Osteoblast (primary cell): Measurements from ENCODE around the gene TMEM229B. TPM values are rescaled to one million over a fixed set of nuclear protein-coding genes. Genes with fewer than 3 reads are reported as not detected.

ENCODE experiments used
- DNase-seq: peaks from one replicate; pipeline ENCODE4 v3.0.0; 2011; ENCODE audit warnings: low spot score, mixed read lengths; ENCODE audit not compliant: insufficient read length; ENCODE audit errors: missing footprints
- H2AFZ ChIP-seq: 2 replicates; pipeline ENCODE4 v1.6.0; 2011; ENCODE audit warnings: mild to moderate bottlenecking, low read length
- H3K27ac ChIP-seq: 2 replicates; pipeline ENCODE4 v1.5.1; 2011; ENCODE audit warnings: mild to moderate bottlenecking, low read depth, low read length, moderate library complexity
- H3K27me3 ChIP-seq: 2 replicates; pipeline ENCODE4 v1.6.0; 2012; ENCODE audit warnings: mild to moderate bottlenecking, control low read depth, inconsistent platforms, low read length, moderate library complexity; ENCODE audit not compliant: insufficient read depth
- H3K36me3 ChIP-seq: 2 replicates; pipeline ENCODE4 v1.5.1; 2011; ENCODE audit warnings: mild to moderate bottlenecking, low read length, control low read depth, moderate library complexity; ENCODE audit not compliant: insufficient read depth
- H3K4me1 ChIP-seq: 2 replicates; pipeline ENCODE4 v1.5.1; 2011; ENCODE audit warnings: mild to moderate bottlenecking, low read length, control low read depth, moderate library complexity; ENCODE audit not compliant: insufficient read depth
- H3K4me2 ChIP-seq: 2 replicates; pipeline ENCODE4 v1.6.0; 2011; ENCODE audit warnings: mild to moderate bottlenecking, low read length; ENCODE audit not compliant: insufficient read depth
- H3K4me3 ChIP-seq: fragments of 200-600 bp; sonication (generic); 3 replicates; pipeline ENCODE4 v1.5.1; 2012; ENCODE audit warnings: mild to moderate bottlenecking, low read length, inconsistent platforms; ENCODE audit not compliant: insufficient read depth
- H3K79me2 ChIP-seq: 2 replicates; pipeline ENCODE4 v1.6.0; 2012; ENCODE audit warnings: mild to moderate bottlenecking, low read length, control low read depth, inconsistent platforms; ENCODE audit not compliant: insufficient read depth
- H3K9me3 ChIP-seq: 2 replicates; pipeline ENCODE4 v1.5.1; 2011; ENCODE audit warnings: low read depth, low read length, control low read depth
- H4K20me1 ChIP-seq: 2 replicates; pipeline ENCODE4 v1.6.0; 2012; ENCODE audit warnings: mild to moderate bottlenecking, low read length, control low read depth; ENCODE audit not compliant: insufficient read depth
- total RNA-seq: library from RNA; depleted of rRNA; stranded (reverse); fragments of >200 nt; gene quantifications from 2 replicates; pipeline ENCODE4 v1.2.3, GENCODE V29; 2012
- TF ChIP-seq, protein P1 (sequence below): IDR thresholded peaks from 2 replicates; pipeline ENCODE4 v1.5.1; 2011; ENCODE audit warnings: mild to moderate bottlenecking, low read depth, low read length, moderate library complexity; ENCODE audit errors: extremely low read depth

Gene TMEM229B
- total RNA-seq, 1 donor = 5.8 TPM

DNA sequence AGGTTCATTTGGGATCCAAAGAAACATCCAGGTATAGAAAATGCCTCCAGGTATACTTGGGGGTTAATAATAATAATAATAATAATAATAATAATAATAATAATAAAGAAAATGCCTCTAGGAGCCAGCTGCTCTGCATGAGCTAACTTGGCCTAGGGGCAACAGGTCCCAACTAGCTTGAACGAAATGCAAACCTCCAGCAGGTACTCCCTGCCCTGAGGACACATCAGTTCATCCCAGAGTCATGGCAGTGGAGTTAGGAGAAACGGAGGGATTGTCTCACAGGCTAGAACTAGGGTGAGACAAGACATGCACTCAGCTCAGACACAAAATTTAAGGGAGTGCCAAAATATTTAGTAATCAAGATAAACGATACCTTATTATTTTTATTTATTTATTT lies 12.5 kb upstream of the TMEM229B start:
- no peak overlapping the region for H3K27ac ChIP-seq
- no peak overlapping the region for H2AFZ ChIP-seq
- TF ChIP-seq, protein P1, sequence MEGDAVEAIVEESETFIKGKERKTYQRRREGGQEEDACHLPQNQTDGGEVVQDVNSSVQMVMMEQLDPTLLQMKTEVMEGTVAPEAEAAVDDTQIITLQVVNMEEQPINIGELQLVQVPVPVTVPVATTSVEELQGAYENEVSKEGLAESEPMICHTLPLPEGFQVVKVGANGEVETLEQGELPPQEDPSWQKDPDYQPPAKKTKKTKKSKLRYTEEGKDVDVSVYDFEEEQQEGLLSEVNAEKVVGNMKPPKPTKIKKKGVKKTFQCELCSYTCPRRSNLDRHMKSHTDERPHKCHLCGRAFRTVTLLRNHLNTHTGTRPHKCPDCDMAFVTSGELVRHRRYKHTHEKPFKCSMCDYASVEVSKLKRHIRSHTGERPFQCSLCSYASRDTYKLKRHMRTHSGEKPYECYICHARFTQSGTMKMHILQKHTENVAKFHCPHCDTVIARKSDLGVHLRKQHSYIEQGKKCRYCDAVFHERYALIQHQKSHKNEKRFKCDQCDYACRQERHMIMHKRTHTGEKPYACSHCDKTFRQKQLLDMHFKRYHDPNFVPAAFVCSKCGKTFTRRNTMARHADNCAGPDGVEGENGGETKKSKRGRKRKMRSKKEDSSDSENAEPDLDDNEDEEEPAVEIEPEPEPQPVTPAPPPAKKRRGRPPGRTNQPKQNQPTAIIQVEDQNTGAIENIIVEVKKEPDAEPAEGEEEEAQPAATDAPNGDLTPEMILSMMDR = no peak
- H3K4me2 ChIP-seq = no peak overlapping the region
- no peaks in the 10 kb centered on the region for H3K9me3 ChIP-seq
- DNase-seq = no peak
- H3K27me3 ChIP-seq = peaks cover 4% of the 10 kb centered on the region
- H3K4me3 ChIP-seq = no peak overlapping the region
- H4K20me1 ChIP-seq = no peaks in the 10 kb centered on the region
- H3K4me1 ChIP-seq = no peaks in the 10 kb centered on the region
- H3K79me2 ChIP-seq = no peaks in the 10 kb centered on the region
- no peaks in the 10 kb centered on the region for H3K36me3 ChIP-seq

DNA sequence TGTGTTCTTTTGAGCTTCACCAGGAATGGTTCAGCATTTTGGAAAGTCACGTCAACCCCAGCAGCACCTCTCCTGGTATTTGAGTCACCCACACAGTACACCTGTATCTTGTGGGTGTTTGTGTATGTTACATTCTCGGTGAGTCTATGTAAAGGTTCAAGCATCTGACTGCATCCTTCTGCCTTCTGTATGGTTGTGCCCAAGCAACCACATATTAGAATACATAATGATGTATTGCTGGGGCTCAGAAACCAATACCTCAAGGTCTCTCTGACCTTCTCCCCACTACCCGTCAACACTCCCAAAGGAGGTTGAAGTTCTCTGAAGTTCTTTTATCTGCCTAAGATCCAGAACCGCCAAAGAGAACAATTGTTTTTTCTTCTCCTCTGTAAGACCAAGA lies 9.2 kb upstream of the TMEM229B start:
- H4K20me1 ChIP-seq = no peaks in the 10 kb centered on the region
- H3K27me3 ChIP-seq = no peaks in the 10 kb centered on the region
- no peaks in the 10 kb centered on the region for H3K79me2 ChIP-seq
- H3K36me3 ChIP-seq = no peaks in the 10 kb centered on the region
- no peak overlapping the region for H3K4me2 ChIP-seq
- no peaks in the 10 kb centered on the region for H3K4me1 ChIP-seq
- DNase-seq = no peak
- TF ChIP-seq, protein P1 = no peak
- H3K4me3 ChIP-seq = no peak overlapping the region
- peaks cover 7% of the 10 kb centered on the region for H3K9me3 ChIP-seq
- H3K27ac ChIP-seq = no peak overlapping the region
- H2AFZ ChIP-seq = no peak overlapping the region

DNA sequence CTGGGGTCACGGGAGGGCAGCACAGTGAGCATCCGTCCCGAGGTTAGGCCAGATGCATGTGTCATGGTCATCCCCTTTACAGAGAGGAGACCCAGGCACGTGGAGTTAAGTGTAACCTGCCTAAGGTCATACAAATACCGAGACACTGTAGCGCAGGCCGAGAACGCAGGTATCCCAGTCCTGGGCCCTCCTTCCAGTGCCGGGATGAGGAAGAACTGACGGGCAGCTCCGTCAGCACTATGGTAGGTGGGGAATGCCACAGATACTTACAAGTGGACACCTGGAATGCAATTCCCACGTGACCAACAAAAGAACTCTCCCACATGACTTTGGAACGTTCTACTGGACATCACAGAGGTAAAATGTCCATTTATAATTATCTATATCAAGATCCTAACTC lies 8.7 kb upstream of the TMEM229B start:
- no peaks in the 10 kb centered on the region for H3K4me1 ChIP-seq
- H3K36me3 ChIP-seq = no peaks in the 10 kb centered on the region
- H2AFZ ChIP-seq = no peak overlapping the region
- H3K4me2 ChIP-seq = no peak overlapping the region
- no peak for DNase-seq
- H3K4me3 ChIP-seq = no peak overlapping the region
- H3K27ac ChIP-seq = no peak overlapping the region
- TF ChIP-seq, protein P1 = no peak
- peaks cover 7% of the 10 kb centered on the region for H3K9me3 ChIP-seq
- no peaks in the 10 kb centered on the region for H4K20me1 ChIP-seq
- H3K27me3 ChIP-seq = no peaks in the 10 kb centered on the region
- no peaks in the 10 kb centered on the region for H3K79me2 ChIP-seq

DNA sequence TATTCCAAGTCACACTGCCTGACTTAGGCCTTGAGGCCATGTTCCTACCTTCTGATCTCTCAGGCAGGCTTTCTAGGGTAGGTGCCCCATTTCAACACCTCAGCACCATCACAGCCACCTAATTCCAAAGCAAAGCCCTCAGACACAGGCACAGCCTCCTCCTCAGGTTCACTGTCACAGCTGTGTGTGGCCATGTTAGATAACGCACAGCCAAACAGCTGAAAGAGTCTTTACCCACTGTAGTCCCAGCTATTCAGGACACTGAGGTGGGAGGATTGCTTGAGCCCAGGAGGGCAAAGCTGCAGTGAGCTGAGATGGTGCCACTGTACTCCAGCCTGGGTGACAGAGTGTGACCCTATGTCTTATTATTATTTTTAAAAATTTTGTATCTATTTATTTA lies 7.3 kb upstream of the TMEM229B start:
- H3K27ac ChIP-seq = no peak overlapping the region
- peaks cover 7% of the 10 kb centered on the region for H3K9me3 ChIP-seq
- TF ChIP-seq, protein P1 = no peak
- H3K27me3 ChIP-seq = no peaks in the 10 kb centered on the region
- no peaks in the 10 kb centered on the region for H4K20me1 ChIP-seq
- DNase-seq = no peak
- H3K36me3 ChIP-seq = no peaks in the 10 kb centered on the region
- H3K79me2 ChIP-seq = no peaks in the 10 kb centered on the region
- H3K4me2 ChIP-seq = no peak overlapping the region
- no peak overlapping the region for H3K4me3 ChIP-seq
- no peak overlapping the region for H2AFZ ChIP-seq
- H3K4me1 ChIP-seq = no peaks in the 10 kb centered on the region
